NB4 (cell line): ENCODE data around the gene SLC24A4.
"Not testable (repeated sequence)": the region's sequence is repeated elsewhere in the genome, so short reads cannot be mapped to it uniquely, and the experiment has no call there.

ENCODE experiments used
- DNase-seq: peaks from one replicate; pipeline ENCODE4 v3.0.0; 2010; ENCODE audit warnings: low read depth
- H3K4me3 ChIP-seq: one replicate; pipeline ENCODE4 v1.5.1; 2011; ENCODE audit warnings: mild to moderate bottlenecking, low read depth, low read length, moderate library complexity
- MYC ChIP-seq: IDR thresholded peaks from 2 replicates; pipeline ENCODE4 v1.6.1; 2011; ENCODE audit warnings: low read depth, low read length
- POLR2A ChIP-seq: IDR thresholded peaks from 2 replicates; pipeline ENCODE4 v1.6.1; 2011; ENCODE audit warnings: mild to moderate bottlenecking; ENCODE audit not compliant: insufficient read length; ENCODE audit errors: extremely low read depth
- TF ChIP-seq, protein P1 (sequence below): IDR thresholded peaks from one replicate; pipeline ENCODE4 v1.5.1; 2012; ENCODE audit warnings: low read depth, low read length
- TF ChIP-seq, protein P2 (sequence below): IDR thresholded peaks from 2 replicates; pipeline ENCODE4 v1.6.1; 2011; ENCODE audit warnings: low read depth, low read length

Gene SLC24A4

DNA sequence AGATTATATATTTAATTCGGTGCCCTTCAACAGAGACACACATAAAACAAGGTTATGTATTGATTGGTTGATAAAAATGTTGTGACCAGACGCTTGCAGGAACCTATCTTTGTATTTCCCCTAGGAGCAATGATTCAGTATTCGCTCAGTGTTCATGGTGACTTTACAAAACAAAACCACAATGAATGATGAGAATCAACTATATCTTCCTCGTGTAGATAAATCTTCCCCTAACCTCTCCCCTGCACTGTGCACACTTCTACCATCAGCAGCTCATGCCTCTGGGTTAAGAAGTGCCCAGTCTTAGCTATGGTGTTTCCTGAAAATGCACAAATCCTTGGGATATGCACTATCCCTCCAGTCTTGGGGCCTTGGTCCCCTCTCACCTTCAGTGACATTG is 206.9 kb downstream of the SLC24A4 start:
- TF ChIP-seq, protein P1, sequence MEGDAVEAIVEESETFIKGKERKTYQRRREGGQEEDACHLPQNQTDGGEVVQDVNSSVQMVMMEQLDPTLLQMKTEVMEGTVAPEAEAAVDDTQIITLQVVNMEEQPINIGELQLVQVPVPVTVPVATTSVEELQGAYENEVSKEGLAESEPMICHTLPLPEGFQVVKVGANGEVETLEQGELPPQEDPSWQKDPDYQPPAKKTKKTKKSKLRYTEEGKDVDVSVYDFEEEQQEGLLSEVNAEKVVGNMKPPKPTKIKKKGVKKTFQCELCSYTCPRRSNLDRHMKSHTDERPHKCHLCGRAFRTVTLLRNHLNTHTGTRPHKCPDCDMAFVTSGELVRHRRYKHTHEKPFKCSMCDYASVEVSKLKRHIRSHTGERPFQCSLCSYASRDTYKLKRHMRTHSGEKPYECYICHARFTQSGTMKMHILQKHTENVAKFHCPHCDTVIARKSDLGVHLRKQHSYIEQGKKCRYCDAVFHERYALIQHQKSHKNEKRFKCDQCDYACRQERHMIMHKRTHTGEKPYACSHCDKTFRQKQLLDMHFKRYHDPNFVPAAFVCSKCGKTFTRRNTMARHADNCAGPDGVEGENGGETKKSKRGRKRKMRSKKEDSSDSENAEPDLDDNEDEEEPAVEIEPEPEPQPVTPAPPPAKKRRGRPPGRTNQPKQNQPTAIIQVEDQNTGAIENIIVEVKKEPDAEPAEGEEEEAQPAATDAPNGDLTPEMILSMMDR = no peak
- TF ChIP-seq, protein P2, sequence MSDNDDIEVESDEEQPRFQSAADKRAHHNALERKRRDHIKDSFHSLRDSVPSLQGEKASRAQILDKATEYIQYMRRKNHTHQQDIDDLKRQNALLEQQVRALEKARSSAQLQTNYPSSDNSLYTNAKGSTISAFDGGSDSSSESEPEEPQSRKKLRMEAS = no peak
- TF ChIP-seq POLR2A (no peak), MYC (no peak)
- peak; percentile 73 for DNase-seq
- H3K4me3 ChIP-seq = no peak overlapping the region

DNA sequence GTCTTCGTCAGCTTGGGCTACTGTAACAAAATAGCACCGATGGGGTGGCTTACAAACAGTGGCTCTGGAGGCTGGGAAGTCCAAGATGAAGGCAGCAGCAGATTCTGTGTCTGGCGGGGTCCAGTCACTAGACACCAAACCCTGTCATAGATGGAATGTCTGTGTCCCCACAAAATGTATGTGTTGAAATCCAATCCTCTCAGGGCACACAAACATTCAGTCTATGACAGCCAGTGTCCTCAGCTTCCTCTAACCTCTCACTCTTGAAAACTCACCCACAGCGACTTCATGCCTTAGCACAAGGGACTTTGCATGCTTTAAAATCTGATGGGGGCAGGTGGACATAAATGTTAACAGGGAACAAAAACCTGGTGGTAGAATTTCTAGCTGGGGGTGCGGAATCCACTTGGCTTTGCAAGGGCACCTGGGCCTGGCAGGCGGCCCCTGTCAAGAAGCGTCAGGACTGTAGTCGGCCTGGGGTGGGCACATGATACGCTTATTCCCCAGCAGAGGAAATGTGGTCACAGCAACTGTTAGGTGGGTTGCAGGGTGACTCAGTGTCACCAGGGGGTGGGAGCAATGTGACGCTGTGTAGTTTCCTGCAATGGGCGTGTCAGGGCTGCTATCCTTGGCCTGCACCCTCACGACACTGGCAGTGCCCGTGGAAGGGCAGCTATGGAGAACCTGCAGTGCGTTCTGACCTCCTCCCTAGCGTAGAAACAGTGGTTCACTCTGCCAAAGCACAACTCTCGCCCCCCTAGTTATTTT is 208.3 kb downstream of the SLC24A4 start:
- DNase-seq = peak; percentile 85
- TF ChIP-seq, protein P1 = no peak
- TF ChIP-seq, protein P2 = peak; percentile 78
- TF ChIP-seq POLR2A = peak; percentile 40
- peak overlapping the region; percentile 1 for H3K4me3 ChIP-seq

DNA sequence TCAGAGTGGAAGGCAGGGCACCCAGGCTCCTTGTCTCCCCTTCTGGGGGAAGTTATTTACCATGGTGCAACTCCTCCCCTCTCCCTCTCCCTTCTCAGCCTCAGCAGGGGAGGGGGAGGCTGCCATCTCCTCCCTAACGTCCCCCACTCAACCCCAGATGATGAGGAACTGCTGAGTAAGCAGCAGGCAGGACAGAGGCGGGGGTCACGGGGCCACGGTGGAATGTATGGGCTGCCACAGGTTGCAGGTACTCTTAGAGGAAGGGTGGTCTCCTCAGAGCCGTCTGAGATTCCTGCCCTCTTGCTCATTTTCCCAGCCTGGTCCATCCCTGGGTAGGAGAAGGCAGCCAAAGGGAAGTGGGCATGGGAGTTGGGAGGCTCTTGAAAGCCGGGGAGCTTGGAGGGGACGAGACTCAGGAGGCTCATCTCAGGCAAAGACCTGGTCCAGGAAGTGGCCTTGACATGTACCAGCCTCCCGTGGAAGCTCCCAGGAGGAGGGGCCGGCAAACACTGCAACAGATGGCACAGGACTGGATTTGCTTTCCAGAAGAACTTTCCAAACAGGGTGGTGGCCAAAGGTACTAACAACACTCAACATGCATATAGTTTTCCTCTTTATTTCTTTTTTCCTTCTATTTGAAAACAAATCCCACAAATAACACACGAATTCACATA is 209.7 kb downstream of the SLC24A4 start:
- TF ChIP-seq, protein P2 = no peak
- TF ChIP-seq MYC = no peak
- TF ChIP-seq, protein P1 = no peak
- TF ChIP-seq POLR2A = no peak
- DNase-seq = peak; percentile 49

DNA sequence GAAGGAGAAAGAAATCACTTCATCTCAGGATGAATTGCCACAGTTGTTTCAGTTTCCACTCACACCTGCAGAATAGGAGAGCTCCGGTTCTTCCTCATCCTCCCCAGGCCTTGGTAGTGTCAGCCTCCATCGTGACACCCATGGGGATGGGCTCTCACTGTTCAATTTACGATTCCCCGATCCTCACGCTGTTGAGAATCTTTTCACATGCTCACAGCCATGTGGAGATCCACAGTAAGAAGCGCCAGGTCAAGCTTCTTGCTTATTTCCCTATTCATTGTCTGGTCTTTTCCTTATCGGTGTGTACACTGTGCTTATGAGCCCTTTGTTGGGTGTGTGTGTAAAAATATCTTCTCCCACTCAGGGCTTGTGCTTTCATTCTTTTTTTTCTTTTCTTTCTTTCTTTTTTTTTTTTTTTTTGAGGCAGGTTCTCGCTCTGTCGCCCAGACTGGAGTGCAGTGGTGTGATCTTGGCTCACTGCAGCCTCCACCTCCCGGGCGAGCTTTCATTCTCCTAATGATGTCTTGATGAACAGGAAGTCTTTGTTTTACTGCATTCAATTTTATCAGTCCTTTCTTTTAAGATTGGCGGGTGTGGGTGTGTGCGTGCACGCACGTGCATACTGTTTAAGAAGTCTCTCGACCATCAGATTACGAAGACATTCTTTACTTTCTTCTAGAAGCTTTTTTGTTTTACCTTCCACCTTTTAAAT is 212.1 kb downstream of the SLC24A4 start:
- no peak overlapping the region for H3K4me3 ChIP-seq
- TF ChIP-seq MYC = no peak
- TF ChIP-seq, protein P2 = no peak
- no peak for TF ChIP-seq POLR2A
- TF ChIP-seq, protein P1 = no peak
- no peak for DNase-seq

More for the DNA sequence above, 209.7 kb downstream of the SLC24A4 start:
- H3K4me3 ChIP-seq = no peak overlapping the region

DNA sequence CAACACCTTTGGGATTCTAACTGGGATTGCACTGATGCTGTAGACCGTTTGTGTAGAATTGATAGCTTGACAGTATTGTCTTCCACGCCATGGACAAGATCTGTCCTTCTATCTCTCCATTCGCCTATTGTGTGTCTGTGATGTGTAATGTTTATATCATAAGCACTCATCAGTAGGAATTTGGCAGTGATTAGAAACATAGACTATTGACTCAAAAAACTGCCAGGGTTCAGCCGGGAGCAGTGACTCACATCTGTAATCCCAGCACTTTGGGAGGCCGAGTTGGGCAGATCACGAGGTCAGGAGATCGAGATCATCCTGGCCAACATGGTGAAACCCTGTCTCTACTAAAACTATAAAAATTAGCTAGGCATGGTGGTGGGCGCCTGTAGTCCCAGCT is 213.3 kb downstream of the SLC24A4 start:
- DNase-seq, H3K4me3 ChIP-seq: not testable (repeated sequence)

DNA sequence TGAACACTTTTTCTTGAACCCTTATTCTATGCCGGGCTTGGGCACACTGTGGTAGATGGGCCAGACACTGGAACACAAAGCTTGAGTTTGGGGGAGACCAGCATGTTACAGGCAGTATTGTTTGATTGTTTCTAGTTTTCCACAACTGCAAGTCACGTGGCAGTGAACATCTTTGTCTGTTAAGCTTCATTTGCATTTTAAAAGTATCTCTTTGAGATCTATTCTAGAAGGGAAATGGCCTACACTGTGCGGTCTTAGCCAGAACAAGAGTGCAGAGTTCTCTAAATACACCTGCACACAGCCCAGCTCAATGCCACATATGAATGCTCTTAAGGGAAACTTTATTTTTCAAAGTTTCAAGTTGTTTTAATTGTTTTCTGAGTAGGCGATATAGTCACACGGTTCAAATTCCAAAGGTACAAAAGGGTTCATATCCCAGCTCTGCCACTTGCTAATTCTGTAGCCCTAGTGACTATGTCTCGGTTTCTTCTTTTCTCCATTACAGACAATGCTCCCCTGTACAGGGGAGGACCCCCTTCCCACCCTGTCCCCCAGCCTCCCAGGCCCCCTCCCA is 215.5 kb downstream of the SLC24A4 start:
- TF ChIP-seq POLR2A = no peak
- TF ChIP-seq, protein P2 = no peak
- no peak for TF ChIP-seq MYC
- TF ChIP-seq, protein P1 = no peak
- no peak overlapping the region for H3K4me3 ChIP-seq

More for the DNA sequence above, 215.5 kb downstream of the SLC24A4 start:
- no peak for DNase-seq
